ENCODE measurements around the gene KAT6B.

The KAT6B gene

GRCh38 chr10:75032813-75033212 lies 206.4 kb downstream of the KAT6B start:
- DNase-seq (ENCODE audit: low read depth): peak; percentile 14
- TF ChIP-seq CTCF (IDR thresholded peaks at IDR 0.05; ENCODE audit: insufficient read depth, low read depth, low read length, missing control alignments): no peak
- no peak overlapping the region for H3K4me3 ChIP-seq (ENCODE audit: low read depth, low read length)

- no peak for DNase-seq (ENCODE audit: low read depth)
- TF ChIP-seq CTCF (IDR thresholded peaks at IDR 0.05; ENCODE audit: insufficient read depth, low read depth, low read length, missing control alignments): no peak
- H3K4me3 ChIP-seq (ENCODE audit: low read depth, low read length): no peak overlapping the region
These were observed 207.2 kb downstream of the KAT6B start for GRCh38 chr10:75033399-75034130.

- no peak for TF ChIP-seq CTCF (IDR thresholded peaks at IDR 0.05; ENCODE audit: insufficient read depth, low read depth, low read length, missing control alignments)
- DNase-seq (ENCODE audit: low read depth): no peak
These were observed 207.7 kb downstream of the KAT6B start for GRCh38 chr10:75034131-75034512.

GRCh38 chr10:75034714-75035258 lies 208.4 kb downstream of the KAT6B start:
- peak; percentile 1 for TF ChIP-seq CTCF (IDR thresholded peaks at IDR 0.05; ENCODE audit: insufficient read depth, low read depth, low read length, missing control alignments)
- H3K4me3 ChIP-seq (ENCODE audit: low read depth, low read length): no peak overlapping the region
- DNase-seq (ENCODE audit: low read depth): no peak

More at GRCh38 chr10:75034131-75034512, 207.7 kb downstream of the KAT6B start:
- H3K4me3 ChIP-seq (ENCODE audit: low read depth, low read length): no peak overlapping the region

GRCh38 chr10:75035975-75036708 lies 209.7 kb downstream of the KAT6B start:
- TF ChIP-seq CTCF (IDR thresholded peaks at IDR 0.05; ENCODE audit: insufficient read depth, low read depth, low read length, missing control alignments): no peak
- H3K4me3 ChIP-seq (ENCODE audit: low read depth, low read length): no peak overlapping the region
- peak; percentile 72 for DNase-seq (ENCODE audit: low read depth)

GRCh38 chr10:75037171-75038153 lies 211.1 kb downstream of the KAT6B start:
- TF ChIP-seq CTCF (IDR thresholded peaks at IDR 0.05; ENCODE audit: insufficient read depth, low read depth, low read length, missing control alignments): no peak
- DNase-seq (ENCODE audit: low read depth): no peak
- no peak overlapping the region for H3K4me3 ChIP-seq (ENCODE audit: low read depth, low read length)
